Lung (tissue), 12 donors: ENCODE measurements around the gene RPL28. TPM values are rescaled to one million over a fixed set of nuclear protein-coding genes. Genes with fewer than 3 reads are reported as not detected.

Experiments
- ATAC-seq: fragments of 200-7000 bp; cut with Tn5 transposase; one replicate; pipeline ENCODE4 v1.9.1; 2020; ENCODE audit warnings: moderate number of reproducible peaks; ENCODE audit not compliant: insufficient read depth, low FRiP score
- DNase-seq, 3 donors: peaks; one replicate each; pipeline ENCODE4 v3.0.0-alpha.2; 2013 to 2017
- H3K27ac ChIP-seq, 2 donors: one replicate each; pipeline ENCODE4 v1.5.1; 2013; ENCODE audit warnings: mild to moderate bottlenecking in 2 of 2, moderate library complexity in 2 of 2, control low read depth in 1 of 2, inconsistent platforms in 1 of 2, low read depth in 1 of 2, low read length in 1 of 2
- H3K27me3 ChIP-seq, 3 donors: one replicate each; pipeline ENCODE4 v1.5.1; 2013; ENCODE audit warnings: low read length in 2 of 3; ENCODE audit not compliant: control insufficient read depth in 3 of 3, insufficient read depth in 3 of 3
- H3K36me3 ChIP-seq, 4 donors: one replicate each; pipeline ENCODE4 v1.5.1; 2013; ENCODE audit warnings: low read length in 4 of 4, mild to moderate bottlenecking in 1 of 4, moderate library complexity in 1 of 4; ENCODE audit not compliant: control insufficient read depth in 4 of 4, insufficient read depth in 4 of 4
- H3K4me1 ChIP-seq, 5 donors: one replicate each; pipeline ENCODE4 v1.5.1; 2013; ENCODE audit warnings: low read length in 5 of 5, mild to moderate bottlenecking in 2 of 5, moderate library complexity in 1 of 5; ENCODE audit not compliant: control insufficient read depth in 5 of 5, insufficient read depth in 5 of 5
- H3K4me3 ChIP-seq: one replicate; pipeline ENCODE4 v1.5.1; 2013; ENCODE audit warnings: mild to moderate bottlenecking, control low read depth, moderate library complexity
- H3K9ac ChIP-seq, 2 donors: one replicate each; pipeline ENCODE4 v1.5.1; 2013; ENCODE audit warnings: low read length in 2 of 2, control low read depth in 1 of 2; ENCODE audit not compliant: insufficient read depth in 1 of 2
- H3K9me3 ChIP-seq, 4 donors: one replicate each; pipeline ENCODE4 v1.5.1; 2013; ENCODE audit warnings: low read length in 3 of 4, mild to moderate bottlenecking in 1 of 4, moderate library complexity in 1 of 4; ENCODE audit not compliant: control insufficient read depth in 4 of 4, insufficient read depth in 3 of 4
- CTCF ChIP-seq: IDR thresholded peaks from 2 replicates; pipeline ENCODE4 v1.5.1; 2012; ENCODE audit warnings: mild to moderate bottlenecking; ENCODE audit errors: control extremely low read depth, extremely low read depth
- WGBS, 2 donors: extraction: QIAGEN DNeasy Blood & Tissue Kit; methylation state at CpG; one replicate each; pipeline ENCODE4 v1.1.7; 2013; 5-methylcytosine and 5-hydroxymethylcytosine counted together
- polyA plus RNA-seq, 2 donors: library from polyadenylated mRNA; stranded (reverse); fragments of 200-250 nt; gene quantifications; one replicate each; pipeline ENCODE4 v1.2.1, GENCODE V29; 2013
- total RNA-seq, 2 donors: library from RNA; depleted of rRNA in 1 of 2; stranded (reverse); fragments of >200 nt in 1 of 2; gene quantifications; one replicate each; pipeline ENCODE4 v1.2.1, GENCODE V29; 2014 to 2021
- donor health status: control.
- donor health status: control.
- donor health status: Bipolar disorder and iron deficiency.
- donor health status: healthy.
- donor health status: DM: yes; HTN: yes; CAD: no.

RPL28 gene
- total and polyA plus RNA-seq, 4 donors: 272 to 3,086 (median 1,601) TPM

GRCh38 chr19:55384920-55385723 lies 610 bp upstream of the RPL28 start:
- H3K9ac ChIP-seq: peak overlapping the region; percentile 65 to 97
- peaks cover 3 to 30% (median 19%) of the 10 kb centered on the region in 4 donors for H3K36me3 ChIP-seq
- peaks cover 0 to 2% (median 0%) of the 10 kb centered on the region in 3 donors for H3K27me3 ChIP-seq
- DNase-seq: peak; percentile 95 to 99 (median 97)
- H3K4me3 ChIP-seq: peak overlapping the region; percentile 35
- peaks cover 0 to 2% (median 0%) of the 10 kb centered on the region in 4 donors for H3K9me3 ChIP-seq
- peak overlapping the region; percentile 93 to 97 for H3K27ac ChIP-seq
- 5 to 6% methylated on average over 34 of the region's 34 CpGs for WGBS, 2 donors
- peaks cover 7 to 41% (median 22%) of the 10 kb centered on the region in 5 donors for H3K4me1 ChIP-seq
- TF ChIP-seq CTCF: no peak
- ATAC-seq: peak; percentile 76

GRCh38 chr19:55386493-55386971 lies 800 bp downstream of the RPL28 start:
- TF ChIP-seq CTCF: no peak
- H3K9me3 ChIP-seq: peaks cover 0 to 2% (median 0%) of the 10 kb centered on the region in 4 donors
- peak overlapping the region; percentile 97 for H3K4me3 ChIP-seq
- no peak for ATAC-seq
- 2 to 3% methylated on average over 33 of the region's 33 CpGs for WGBS, 2 donors
- peaks cover 7 to 41% (median 22%) of the 10 kb centered on the region in 5 donors for H3K4me1 ChIP-seq
- peaks cover 3 to 41% (median 21%) of the 10 kb centered on the region in 4 donors for H3K36me3 ChIP-seq
- H3K27ac ChIP-seq: peak overlapping the region; percentile 93
- peak overlapping the region; percentile 69 to 76 for H3K9ac ChIP-seq
- no peak for DNase-seq
- peaks cover 0 to 2% (median 0%) of the 10 kb centered on the region in 3 donors for H3K27me3 ChIP-seq

GRCh38 chr19:55387736-55388497 lies 2.2 kb downstream of the RPL28 start:
- ATAC-seq (no peak), DNase-seq (no peak)
- peak overlapping the region; percentile 10 for H3K4me3 ChIP-seq
- TF ChIP-seq CTCF: no peak
- 86 to 91% methylated on average over 24 of the region's 24 CpGs for WGBS, 2 donors
- H3K9me3 ChIP-seq: peaks cover 0 to 1% (median 0%) of the 10 kb centered on the region in 4 donors
- peaks cover 7 to 41% (median 22%) of the 10 kb centered on the region in 5 donors for H3K4me1 ChIP-seq
- H3K9ac ChIP-seq: no peak overlapping the region
- no peak overlapping the region for H3K27ac ChIP-seq
- H3K36me3 ChIP-seq: peaks cover 3 to 43% (median 21%) of the 10 kb centered on the region in 4 donors
- H3K27me3 ChIP-seq: no peaks in the 10 kb centered on the region
